Endodermal cell (in vitro differentiated cells): Measurements from ENCODE around the gene BMPR1B. TPM values are rescaled to one million over a fixed set of nuclear protein-coding genes. Genes with fewer than 3 reads are reported as not detected.

ENCODE experiments used
- DNase-seq: peaks from one replicate; pipeline ENCODE4 v3.0.0-alpha.2; 2017
- H3K27ac ChIP-seq: 2 replicates; pipeline ENCODE4 v1.5.1; 2013; ENCODE audit warnings: mild to moderate bottlenecking, low read depth, low read length, moderate library complexity
- H3K27me3 ChIP-seq: 2 replicates; pipeline ENCODE4 v1.6.1; 2013; ENCODE audit warnings: mild to moderate bottlenecking, low read length, moderate library complexity; ENCODE audit not compliant: insufficient read depth, control insufficient read depth, poor library complexity, severe bottlenecking
- H3K36me3 ChIP-seq: 2 replicates; pipeline ENCODE4 v1.7.0; 2013; ENCODE audit warnings: mild to moderate bottlenecking, low read length, moderate library complexity; ENCODE audit not compliant: control insufficient read depth, insufficient read depth
- H3K4me1 ChIP-seq: one replicate; pipeline ENCODE4 v1.7.0; 2013; ENCODE audit warnings: low read length; ENCODE audit not compliant: control insufficient read depth, insufficient read depth
- H3K4me3 ChIP-seq: 2 replicates; pipeline ENCODE4 v1.5.1; 2013; ENCODE audit warnings: mild to moderate bottlenecking, low read length, moderate library complexity
- H3K9ac ChIP-seq: 2 replicates; pipeline ENCODE4 v1.6.1; 2013; ENCODE audit warnings: mild to moderate bottlenecking, low read length, moderate library complexity; ENCODE audit not compliant: poor library complexity, severe bottlenecking; ENCODE audit errors: extremely low read depth
- H3K9me3 ChIP-seq: 2 replicates; pipeline ENCODE4 v1.6.1; 2013; ENCODE audit warnings: mild to moderate bottlenecking, low read length, moderate library complexity; ENCODE audit not compliant: control insufficient read depth
- H3K27ac Mint-ChIP-seq: 2 replicates; pipeline ENCODE4 v1.8.0; 2020; ENCODE audit warnings: mixed read lengths
- H3K27me3 Mint-ChIP-seq: 2 replicates; pipeline ENCODE4 v1.8.0; 2021; ENCODE audit warnings: mild to moderate bottlenecking, mixed read lengths; ENCODE audit not compliant: insufficient read depth
- H3K36me3 Mint-ChIP-seq: 2 replicates; pipeline ENCODE4 v1.8.0; 2020; ENCODE audit warnings: low read depth, mixed read lengths
- H3K4me1 Mint-ChIP-seq: 2 replicates; pipeline ENCODE4 v1.8.0; 2020; ENCODE audit warnings: mixed read lengths
- H3K4me3 Mint-ChIP-seq: 2 replicates; pipeline ENCODE4 v1.8.0; 2020; ENCODE audit warnings: mild to moderate bottlenecking, moderate library complexity, mixed read lengths
- H3K9me3 Mint-ChIP-seq: 2 replicates; pipeline ENCODE4 v1.8.0; 2020; ENCODE audit warnings: mild to moderate bottlenecking, mixed read lengths
- CTCF ChIP-seq: fragments of 200-600 bp; sonication (generic); conservative IDR thresholded peaks from 2 replicates; pipeline ENCODE4 v1.5.0; 2021; ENCODE audit warnings: antibody characterized with exemption, mild to moderate bottlenecking
- WGBS, 2 experiments: methylation state at CpG; one replicate each; pipeline versions ENCODE4 v1.1.5 to v1.1.7; 2013; ENCODE audit warnings: missing lambda C conversion rate in 2 of 2, mixed read lengths in 1 of 2; ENCODE audit not compliant: insufficient coverage in 1 of 2, insufficient read length in 1 of 2; 5-methylcytosine and 5-hydroxymethylcytosine counted together
- total RNA-seq, 2 donors: library from RNA; stranded (reverse); fragmentation: NEBNext Ultra II Directional in 1 of 2; extraction: Animal tissue kit (Norgen Biotek cat#: 25700) in 1 of 2; gene quantifications; 2 replicates in 1 of 2; 3 replicates in 1 of 2; pipeline ENCODE4 v1.2.1, GENCODE V29; 2021

BMPR1B gene
- total RNA-seq, 2 donors from 2014 or later = 2.8 to 3.6 TPM

- H3K4me3 Mint-ChIP-seq = no peak overlapping the region
- DNase-seq = no peak
- Histone ChIP-seq H3K4me1 (peaks cover 22% of the 10 kb centered on the region), H3K9ac (no peak overlapping the region), H3K9me3 (no peaks in the 10 kb centered on the region), H3K27ac (no peak overlapping the region), H3K4me3 (no peak overlapping the region), H3K36me3 (no peaks in the 10 kb centered on the region), H3K27me3 (no peaks in the 10 kb centered on the region)
- no peaks in the 10 kb centered on the region for H3K36me3 Mint-ChIP-seq
- no peaks in the 10 kb centered on the region for H3K9me3 Mint-ChIP-seq
- no peaks in the 10 kb centered on the region for H3K27me3 Mint-ChIP-seq
- peaks cover 47% of the 10 kb centered on the region for H3K4me1 Mint-ChIP-seq
- no peak overlapping the region for H3K27ac Mint-ChIP-seq
- TF ChIP-seq CTCF = peak; percentile 51
- WGBS, 2 experiments = 91 to 100% methylated on average over 3 to 5 of the region's 5 CpGs
These were observed 171.9 kb downstream of the BMPR1B start for GRCh38 chr4:94929696-94930095.

- Histone ChIP-seq H3K4me1 (peaks cover 22% of the 10 kb centered on the region), H3K9me3 (no peaks in the 10 kb centered on the region), H3K9ac (no peak overlapping the region), H3K4me3 (no peak overlapping the region), H3K27me3 (no peaks in the 10 kb centered on the region), H3K36me3 (no peaks in the 10 kb centered on the region), H3K27ac (no peak overlapping the region)
- H3K4me1 Mint-ChIP-seq = peaks cover 53% of the 10 kb centered on the region
- H3K27ac Mint-ChIP-seq = no peak overlapping the region
- H3K4me3 Mint-ChIP-seq = no peak overlapping the region
- no peak for DNase-seq
- H3K27me3 Mint-ChIP-seq = no peaks in the 10 kb centered on the region
- WGBS, 2 experiments = 60 to 88% methylated on average over 1 to 7 of the region's 7 CpGs
- H3K36me3 Mint-ChIP-seq = no peaks in the 10 kb centered on the region
- H3K9me3 Mint-ChIP-seq = no peaks in the 10 kb centered on the region
- TF ChIP-seq CTCF = no peak
These were observed 173.9 kb downstream of the BMPR1B start for GRCh38 chr4:94931626-94932025.

GRCh38 chr4:94932366-94932765 lies 174.6 kb downstream of the BMPR1B start:
- no peak for DNase-seq
- no peak overlapping the region for H3K4me3 ChIP-seq
- H3K36me3 Mint-ChIP-seq = no peaks in the 10 kb centered on the region

More at GRCh38 chr4:94932366-94932765, 174.6 kb downstream of the BMPR1B start:
- no peak for TF ChIP-seq CTCF
- Mint-ChIP-seq H3K27me3 (no peaks in the 10 kb centered on the region), H3K9me3 (no peaks in the 10 kb centered on the region), H3K27ac (no peak overlapping the region), H3K4me3 (no peak overlapping the region), H3K4me1 (peaks cover 56% of the 10 kb centered on the region)
- H3K4me1 ChIP-seq = peaks cover 16% of the 10 kb centered on the region
- no peak overlapping the region for H3K9ac ChIP-seq
- H3K27me3 ChIP-seq = no peaks in the 10 kb centered on the region
- H3K27ac ChIP-seq = no peak overlapping the region
- no peaks in the 10 kb centered on the region for H3K36me3 ChIP-seq
- H3K9me3 ChIP-seq = no peaks in the 10 kb centered on the region
